Right lobe of liver (tissue), 6 donors: ENCODE measurements around the gene TAF5L. TPM values are rescaled to one million over a fixed set of nuclear protein-coding genes. Genes with fewer than 3 reads are reported as not detected.

Experiments
- ATAC-seq, 4 donors: fragments of 200-7000 bp; cut with Tn5 transposase; one replicate each; pipeline ENCODE4 v1.9.1; 2020; ENCODE audit warnings: mild to moderate bottlenecking in 4 of 4, moderate library complexity in 4 of 4
- DNase-seq, 3 donors: peaks; one replicate each; pipeline ENCODE4 v3.0.0-alpha.2; 2020
- H3K27ac ChIP-seq, 3 donors: fragments of 200-600 bp; one replicate each; pipeline ENCODE4 v1.8.0; 2022
- H3K27me3 ChIP-seq, 2 donors: fragments of 200-600 bp; one replicate each; pipeline ENCODE4 v1.8.0; 2022
- H3K36me3 ChIP-seq, 4 donors: fragments of 200-600 bp; sonication (generic) in 1 of 4; one replicate each; pipeline versions ENCODE4 v1.5.1 to v1.8.0; 2017 to 2022; ENCODE audit warnings: control low read depth in 1 of 4
- H3K4me1 ChIP-seq, 4 donors: fragments of 200-600 bp; sonication (generic) in 1 of 4; one replicate each; pipeline versions ENCODE4 v1.5.1 to v1.8.0; 2017 to 2022; ENCODE audit warnings: control low read depth in 1 of 4
- H3K4me3 ChIP-seq, 3 donors: fragments of 200-600 bp; one replicate each; pipeline ENCODE4 v1.8.0; 2022
- H3K9me3 ChIP-seq, 4 donors: fragments of 200-600 bp; sonication (generic) in 1 of 4; one replicate each; pipeline versions ENCODE4 v1.5.1 to v1.8.0; 2017 to 2022; ENCODE audit warnings: control low read depth in 1 of 4
- POLR2A ChIP-seq: fragments of 450-650 bp; IDR thresholded peaks from one replicate; pipeline ENCODE4 v1.6.1; 2017; ENCODE audit warnings: antibody characterized with exemption, mild to moderate bottlenecking
- WGBS: methylation state at CpG from one replicate; pipeline ENCODE4 v1.1.6; 2018; ENCODE audit warnings: low coverage, low lambda C conversion rate; ENCODE audit not compliant: insufficient coverage; ENCODE audit errors: missing lambda C conversion rate; 5-methylcytosine and 5-hydroxymethylcytosine counted together
- intact Hi-C, 2 donors: fragments of 100-400 bp; cut with DNase I; formaldehyde crosslinking; loops; one replicate each; pipeline versions ENCODE4 v1.11.2 to v1.14.1; 2022
- total RNA-seq, 6 experiments: library from RNA; depleted of rRNA in 2 of 6; stranded (reverse); fragments of >200 nt in 2 of 6; fragmentation: NEBNext Ultra II Directional in 3 of 6; extraction: Animal tissue kit (Norgen Biotek cat#: 25700) in 3 of 6; gene quantifications; one replicate each; pipeline versions ENCODE4 v1.1.0 to v1.2.4, GENCODE V29; 2016 to 2023
- TF ChIP-seq, protein P1 (sequence below), 4 donors: fragments of 200-600 bp in 3 of 4; fragments of 450-650 bp in 1 of 4; IDR thresholded peaks; one replicate each; pipeline versions ENCODE4 v1.5.1 to v1.8.0; 2016 to 2022; ENCODE audit warnings: antibody characterized with exemption in 4 of 4, mild to moderate bottlenecking in 2 of 4
- donor health status: DM: no; HTN: yes; CAD: no.
- donor health status: DM: no; HTN: no; CAD: no.
- donor health status: DM: no; HTN: no; CAD: no.
- donor health status: DM: no; HTN: yes; CAD: no.
- donor health status: DM: no; HTN: yes; CAD: no.

Gene TAF5L
- total RNA-seq, 6 experiments from 2014 or later, result 7.6 to 14.0 (median 9.9) TPM

DNA sequence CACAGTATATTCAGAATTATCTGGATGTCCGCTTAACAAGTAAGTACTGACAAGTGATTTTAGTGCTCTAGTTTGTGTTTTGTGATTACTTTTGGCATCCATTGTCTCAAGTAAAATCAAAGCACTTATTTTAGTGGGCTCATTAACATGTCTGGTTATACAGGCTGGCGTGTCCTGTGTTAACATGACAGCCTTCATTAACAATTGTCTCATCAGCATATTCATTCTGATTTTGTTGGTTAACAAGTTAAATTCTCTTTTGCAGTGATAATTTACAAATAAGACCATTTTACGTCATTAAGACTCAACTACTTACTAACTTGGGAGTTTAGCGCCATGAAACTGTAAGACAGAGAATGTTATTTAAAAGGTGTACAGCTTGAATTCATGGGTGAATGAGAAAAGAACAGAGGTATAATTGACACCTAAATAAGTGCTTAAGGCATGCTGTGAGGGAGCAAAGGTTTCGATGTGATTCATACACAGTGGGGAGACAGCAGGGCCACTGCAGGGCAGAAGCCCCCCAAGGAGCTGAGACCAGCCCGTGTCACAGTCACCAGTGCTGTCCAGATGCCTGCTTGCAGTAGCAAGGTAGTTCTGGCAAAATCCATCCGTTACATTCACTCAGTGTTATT, 22.4 kb downstream of the TAF5L start:
- Histone ChIP-seq H3K4me1 (no peaks in the 10 kb centered on the region), H3K9me3 (no peaks in the 10 kb centered on the region), H3K27ac (no peak overlapping the region), H3K27me3 (no peaks in the 10 kb centered on the region), H3K4me3 (no peak overlapping the region), H3K36me3 (peaks cover 0 to 45% (median 10%) of the 10 kb centered on the region in 4 donors)
- 80% methylated on average over 5 of the region's 7 CpGs for WGBS
- ATAC-seq, result no peak
- intact Hi-C loops, result no loop called here
- no peak for DNase-seq
- no peak for TF ChIP-seq POLR2A
- TF ChIP-seq, protein P1, sequence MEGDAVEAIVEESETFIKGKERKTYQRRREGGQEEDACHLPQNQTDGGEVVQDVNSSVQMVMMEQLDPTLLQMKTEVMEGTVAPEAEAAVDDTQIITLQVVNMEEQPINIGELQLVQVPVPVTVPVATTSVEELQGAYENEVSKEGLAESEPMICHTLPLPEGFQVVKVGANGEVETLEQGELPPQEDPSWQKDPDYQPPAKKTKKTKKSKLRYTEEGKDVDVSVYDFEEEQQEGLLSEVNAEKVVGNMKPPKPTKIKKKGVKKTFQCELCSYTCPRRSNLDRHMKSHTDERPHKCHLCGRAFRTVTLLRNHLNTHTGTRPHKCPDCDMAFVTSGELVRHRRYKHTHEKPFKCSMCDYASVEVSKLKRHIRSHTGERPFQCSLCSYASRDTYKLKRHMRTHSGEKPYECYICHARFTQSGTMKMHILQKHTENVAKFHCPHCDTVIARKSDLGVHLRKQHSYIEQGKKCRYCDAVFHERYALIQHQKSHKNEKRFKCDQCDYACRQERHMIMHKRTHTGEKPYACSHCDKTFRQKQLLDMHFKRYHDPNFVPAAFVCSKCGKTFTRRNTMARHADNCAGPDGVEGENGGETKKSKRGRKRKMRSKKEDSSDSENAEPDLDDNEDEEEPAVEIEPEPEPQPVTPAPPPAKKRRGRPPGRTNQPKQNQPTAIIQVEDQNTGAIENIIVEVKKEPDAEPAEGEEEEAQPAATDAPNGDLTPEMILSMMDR (IDR thresholded peaks at IDR 0.05), result no peak

DNA sequence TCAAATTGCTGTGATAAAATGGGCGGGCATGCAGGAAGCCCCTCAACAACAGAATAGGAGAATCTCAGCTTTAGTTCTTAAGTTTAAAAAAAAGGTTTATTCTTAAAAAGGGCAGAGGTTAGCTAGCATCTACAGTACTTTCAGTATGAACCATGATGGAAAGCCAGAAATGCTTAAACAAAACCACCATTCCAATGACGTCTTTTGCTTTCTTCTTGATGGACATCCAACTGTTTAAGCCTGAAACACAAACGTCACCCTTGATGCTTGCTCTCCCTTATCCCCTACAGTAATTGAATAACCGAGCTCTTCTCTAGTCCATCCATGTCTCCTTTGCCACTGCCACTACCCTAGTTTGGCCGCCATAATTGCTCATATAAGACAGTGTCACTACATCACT, 25.7 kb downstream of the TAF5L start:
- ATAC-seq, result no peak
- WGBS, result 91% methylated on average over 5 of the region's 5 CpGs
- TF ChIP-seq, protein P1 (IDR thresholded peaks at IDR 0.05), result no peak
- TF ChIP-seq POLR2A, result no peak

DNA sequence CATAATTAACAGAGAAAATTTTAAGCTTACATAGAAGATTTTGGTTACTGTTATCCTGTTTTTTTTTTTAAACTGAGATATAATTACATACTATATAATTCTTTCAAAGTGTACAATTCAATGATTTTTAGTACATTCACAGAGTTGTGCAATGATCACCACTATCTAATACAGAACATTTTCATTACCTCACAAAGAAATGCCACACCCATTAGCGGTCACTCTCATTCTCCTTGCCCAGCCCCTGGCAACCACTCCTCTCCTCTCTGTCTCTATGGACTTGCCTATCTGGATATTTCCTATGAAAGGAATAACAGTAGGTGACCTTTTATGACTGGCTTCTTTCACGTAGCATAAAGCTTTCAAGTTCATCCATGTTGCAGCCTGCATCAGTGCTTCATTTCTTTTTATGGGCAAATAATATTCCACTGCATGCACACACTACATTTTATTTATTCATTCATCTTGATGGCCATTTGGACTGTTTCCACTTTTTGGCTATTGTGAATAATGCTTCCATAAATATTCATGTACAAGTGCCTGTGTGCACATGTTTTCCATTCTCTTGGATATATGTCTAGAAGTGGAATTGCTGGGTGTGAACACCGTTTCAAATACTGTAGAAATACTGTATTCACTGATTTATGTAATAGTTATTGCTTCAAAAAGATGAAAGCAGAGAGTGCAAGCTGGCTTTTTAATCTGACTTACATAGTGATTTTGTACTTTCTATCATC, 26.5 kb downstream of the TAF5L start:
- TF ChIP-seq, protein P1 (IDR thresholded peaks at IDR 0.05), result no peak
- no peak for TF ChIP-seq POLR2A
- 80% methylated on average over 3 of the region's 3 CpGs for WGBS
- Histone ChIP-seq H3K27ac (no peak overlapping the region), H3K4me3 (no peak overlapping the region), H3K4me1 (no peaks in the 10 kb centered on the region), H3K36me3 (peaks cover 0 to 25% (median 11%) of the 10 kb centered on the region in 4 donors), H3K27me3 (no peaks in the 10 kb centered on the region), H3K9me3 (no peaks in the 10 kb centered on the region)
- intact Hi-C loops, result no loop called here
- ATAC-seq, result no peak
- no peak for DNase-seq

More for the DNA sequence above, 25.7 kb downstream of the TAF5L start:
- Histone ChIP-seq H3K36me3 (peaks cover 0 to 20% (median 8%) of the 10 kb centered on the region in 4 donors), H3K27ac (no peak overlapping the region), H3K4me1 (no peaks in the 10 kb centered on the region), H3K27me3 (no peaks in the 10 kb centered on the region), H3K9me3 (no peaks in the 10 kb centered on the region), H3K4me3 (no peak overlapping the region)
- DNase-seq, result no peak
- intact Hi-C loops, result no loop called here

DNA sequence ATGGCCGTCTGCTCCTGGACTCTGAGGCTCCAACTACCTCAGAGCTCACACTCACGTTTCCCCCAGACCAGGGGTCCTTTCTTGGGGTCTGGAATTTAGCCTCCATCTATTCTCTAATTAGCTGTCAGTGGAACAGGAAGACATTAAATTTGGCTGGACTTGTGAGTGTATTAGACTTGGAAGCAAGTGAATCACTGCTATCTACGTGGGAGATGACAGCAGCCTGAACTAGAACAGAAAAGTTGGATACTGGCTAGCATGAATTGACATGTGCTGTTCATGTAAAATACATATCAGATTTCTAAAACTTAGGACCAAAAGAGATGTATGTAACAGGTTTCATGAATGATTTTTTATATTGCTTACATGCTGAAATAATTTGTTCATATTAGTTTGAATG, 28.0 kb downstream of the TAF5L start:
- Histone ChIP-seq H3K36me3 (peaks cover 0 to 38% (median 14%) of the 10 kb centered on the region in 4 donors), H3K4me1 (no peaks in the 10 kb centered on the region), H3K27me3 (no peaks in the 10 kb centered on the region), H3K27ac (peak overlapping the region in 1 of 3 donors; percentile 52), H3K9me3 (no peaks in the 10 kb centered on the region), H3K4me3 (no peak overlapping the region)
- ATAC-seq, result no peak
- no peak for DNase-seq
- TF ChIP-seq, protein P1 (IDR thresholded peaks at IDR 0.05), result no peak
- TF ChIP-seq POLR2A, result no peak
- 63% methylated on average over 3 of the region's 3 CpGs for WGBS
- intact Hi-C loops, result no loop called here
